Esophagus muscularis mucosa (tissue), 4 donors: ENCODE measurements around the gene CFAP99. TPM values are rescaled to one million over a fixed set of nuclear protein-coding genes. Genes with fewer than 3 reads are reported as not detected.

ENCODE experiments used
- DNase-seq: peaks from one replicate; pipeline ENCODE4 v3.0.0-alpha.2; 2017; ENCODE audit errors: extremely low spot score
- H3K27ac ChIP-seq, 4 donors: fragments of 200-600 bp; sonication (generic); replicated peaks in 1 of 4; 1 replicate in 3 of 4; 2 replicates in 1 of 4; pipeline ENCODE4 v1.5.1; 2016 to 2019; ENCODE audit warnings: mild to moderate bottlenecking in 1 of 4
- H3K27me3 ChIP-seq, 4 donors: fragments of 200-600 bp; sonication (generic); one replicate each; pipeline versions ENCODE4 v1.5.1 to v1.6.0; 2016 to 2019
- H3K36me3 ChIP-seq, 4 donors: fragments of 200-600 bp; sonication (generic); one replicate each; pipeline ENCODE4 v1.5.1; 2016 to 2019
- H3K4me1 ChIP-seq, 4 donors: fragments of 200-600 bp; sonication (generic); one replicate each; pipeline ENCODE4 v1.5.1; 2016 to 2019
- H3K4me3 ChIP-seq, 4 donors: fragments of 200-600 bp; sonication (generic); 1 replicate in 2 of 4; 2 replicates in 2 of 4; pipeline ENCODE4 v1.5.1; 2016 to 2019; ENCODE audit warnings: mild to moderate bottlenecking in 4 of 4, moderate library complexity in 1 of 4
- H3K9me3 ChIP-seq, 4 donors: fragments of 200-600 bp; sonication (generic); 1 replicate in 3 of 4; 2 replicates in 1 of 4; pipeline ENCODE4 v1.5.1; 2016 to 2019
- CTCF ChIP-seq, 3 experiments: fragments of 200-600 bp in 2 of 3; fragments of 450-650 bp in 1 of 3; sonication (generic) in 2 of 3; IDR thresholded peaks; one replicate each; pipeline ENCODE4 v1.5.1; 2017 to 2019; ENCODE audit warnings: antibody characterized with exemption in 3 of 3, mild to moderate bottlenecking in 2 of 3, moderate library complexity in 1 of 3
- EP300 ChIP-seq: sonication (generic); formaldehyde crosslinking; IDR thresholded peaks from one replicate; pipeline ENCODE4 v1.6.1; 2017; ENCODE audit warnings: antibody characterized with exemption
- POLR2A ChIP-seq: fragments of 450-650 bp; IDR thresholded peaks from one replicate; pipeline ENCODE4 v1.6.1; 2017; ENCODE audit warnings: antibody characterized with exemption, moderate library complexity, mild to moderate bottlenecking, low read depth
- POLR2AphosphoS5 ChIP-seq, 2 donors: sonication (generic); formaldehyde crosslinking; IDR thresholded peaks; one replicate each; pipeline ENCODE4 v1.6.1; 2017; ENCODE audit warnings: antibody characterized with exemption in 2 of 2
- WGBS: methylation state at CpG from one replicate; pipeline ENCODE4 v1.1.5; 2018; 5-methylcytosine and 5-hydroxymethylcytosine counted together
- intact Hi-C: fragments of 100-400 bp; cut with DNase I; formaldehyde crosslinking; loops from one replicate; pipeline ENCODE4 v1.15.1; 2023
- total RNA-seq, 4 donors: library from RNA; depleted of rRNA; stranded (reverse); fragments of >200 nt; gene quantifications; one replicate each; pipeline versions ENCODE4 v1.1.0 to v1.2.1, GENCODE V29; 2016

Gene CFAP99
- total RNA-seq, 4 donors from 2014 or later: 1.5 TPM; not detected in 3

DNA sequence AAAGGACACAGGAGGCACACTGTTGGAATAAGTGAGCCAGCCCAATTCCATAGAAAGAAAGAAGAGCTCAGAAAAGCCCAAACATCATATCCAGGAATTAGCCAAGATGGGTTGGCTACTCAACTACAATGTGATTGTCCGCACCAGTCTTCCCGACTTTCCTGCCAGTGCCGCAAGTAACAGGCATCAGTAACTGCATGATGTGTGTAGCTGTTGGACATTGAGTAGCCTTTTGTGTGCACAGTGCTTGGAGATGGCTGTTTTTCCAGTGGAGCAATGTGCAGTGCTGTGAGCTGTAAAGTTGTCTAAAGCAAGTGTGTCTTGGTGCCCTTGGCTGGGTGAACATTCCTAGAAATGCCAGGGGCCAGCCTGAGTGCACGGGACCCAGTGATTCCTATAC is 88.5 kb downstream of the CFAP99 start:
- TF ChIP-seq POLR2AphosphoS5 (IDR thresholded peaks at IDR 0.05): no peak
- no peak for TF ChIP-seq EP300
- TF ChIP-seq CTCF (IDR thresholded peaks at IDR 0.05): no peak
- no peak for TF ChIP-seq POLR2A
- intact Hi-C loops: no loop called here
- H3K36me3 ChIP-seq: peaks cover 12 to 68% (median 59%) of the 10 kb centered on the region in 4 donors

GRCh38 chr4:2507855-2508254 is 89.1 kb downstream of the CFAP99 start:
- WGBS: 97% methylated on average over 7 of the region's 7 CpGs
- peaks cover 15 to 71% (median 62%) of the 10 kb centered on the region in 4 donors for H3K36me3 ChIP-seq

More for the DNA sequence above, 88.5 kb downstream of the CFAP99 start:
- 81% methylated on average over 4 of the region's 4 CpGs for WGBS
- Histone ChIP-seq H3K9me3 (no peaks in the 10 kb centered on the region), H3K27me3 (no peaks in the 10 kb centered on the region), H3K27ac (no peak overlapping the region), H3K4me3 (no peak overlapping the region), H3K4me1 (peaks cover 0 to 9% (median 0%) of the 10 kb centered on the region in 4 donors)
- no peak for DNase-seq

DNA sequence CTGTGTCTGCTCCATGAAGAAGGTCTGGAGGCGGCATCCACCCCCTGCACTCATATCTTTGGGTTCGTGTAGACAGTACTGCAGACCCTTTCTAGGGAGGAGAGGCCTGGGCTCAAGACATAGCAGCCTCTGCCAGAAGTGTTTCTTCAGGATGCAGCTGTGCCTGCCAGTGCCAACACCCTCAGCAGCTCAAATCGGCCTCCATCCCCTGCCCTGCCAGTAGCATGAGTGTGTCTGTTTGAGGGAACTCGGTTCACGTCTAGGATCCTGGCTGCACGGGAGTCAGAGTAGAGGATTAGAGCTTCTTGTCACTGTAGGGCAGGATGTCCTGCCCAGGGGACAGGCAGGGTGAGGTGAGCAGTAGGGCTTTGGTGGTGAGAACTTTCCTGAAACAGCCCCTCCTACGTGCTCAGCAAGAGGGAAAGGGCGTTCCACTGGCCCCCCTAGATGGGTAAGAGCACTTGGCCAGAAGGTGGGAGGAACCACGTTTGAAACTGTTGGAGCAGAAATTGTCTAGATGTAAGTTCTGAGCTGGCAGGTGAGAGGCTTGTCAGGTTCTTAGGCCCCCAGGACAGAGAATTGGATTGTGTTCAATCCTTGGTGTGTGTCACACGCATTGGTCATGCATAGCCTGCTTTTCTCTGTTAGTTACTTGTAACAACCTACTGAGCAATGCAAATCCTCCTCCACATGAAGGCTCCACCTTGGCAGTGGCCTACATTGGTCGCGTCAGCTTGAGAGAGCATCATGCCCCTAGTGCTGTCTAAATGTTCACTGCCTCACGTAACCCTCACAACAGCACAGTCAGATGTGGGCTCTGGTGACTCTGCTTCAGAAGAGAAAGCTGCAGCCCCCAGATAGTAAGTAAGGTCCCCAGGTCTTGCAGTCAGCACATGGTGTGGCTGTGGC is 91.8 kb downstream of the CFAP99 start:
- Histone ChIP-seq H3K36me3 (peaks cover 35 to 89% (median 83%) of the 10 kb centered on the region in 4 donors), H3K4me3 (no peak overlapping the region), H3K27ac (no peak overlapping the region), H3K27me3 (no peaks in the 10 kb centered on the region), H3K4me1 (peaks cover 4 to 13% (median 7%) of the 10 kb centered on the region in 4 donors), H3K9me3 (no peaks in the 10 kb centered on the region)
- TF ChIP-seq POLR2AphosphoS5 (IDR thresholded peaks at IDR 0.05) (no peak), POLR2A (no peak), CTCF (IDR thresholded peaks at IDR 0.05) (no peak), EP300 (no peak)
- no peak for DNase-seq
- WGBS: 86% methylated on average over 12 of the region's 13 CpGs
- intact Hi-C loops: no loop called here

More at GRCh38 chr4:2507855-2508254, 89.1 kb downstream of the CFAP99 start:
- no peak for DNase-seq
- no peak overlapping the region for H3K4me3 ChIP-seq
- peaks cover 0 to 9% (median 0%) of the 10 kb centered on the region in 4 donors for H3K4me1 ChIP-seq
- no peaks in the 10 kb centered on the region for H3K9me3 ChIP-seq
- no peak overlapping the region for H3K27ac ChIP-seq
- TF ChIP-seq POLR2AphosphoS5 (IDR thresholded peaks at IDR 0.05): no peak
- TF ChIP-seq POLR2A: no peak
- TF ChIP-seq CTCF (IDR thresholded peaks at IDR 0.05): no peak
- no peak for TF ChIP-seq EP300
- H3K27me3 ChIP-seq: no peaks in the 10 kb centered on the region
- intact Hi-C loops: no loop called here

- DNase-seq: no peak
- 68% methylated on average over 8 of the region's 9 CpGs for WGBS
- Histone ChIP-seq H3K9me3 (no peaks in the 10 kb centered on the region), H3K36me3 (peaks cover 35 to 91% (median 79%) of the 10 kb centered on the region in 4 donors), H3K27ac (no peak overlapping the region), H3K4me3 (no peak overlapping the region), H3K27me3 (no peaks in the 10 kb centered on the region), H3K4me1 (peaks cover 12 to 24% (median 15%) of the 10 kb centered on the region in 4 donors)
- TF ChIP-seq CTCF (IDR thresholded peaks at IDR 0.05) (no peak), POLR2A (no peak), EP300 (no peak), POLR2AphosphoS5 (IDR thresholded peaks at IDR 0.05) (no peak)
- intact Hi-C loops: no loop called here
Measured at GRCh38 chr4:2511645-2512131, 92.9 kb downstream of the CFAP99 start.

Other genes starting within 250 kb of the CFAP99 start
- 10 to 100 TPM in 3 of 4 donors, 1 to 10 TPM in 1; 9.9 to 14.1 (median 11.3) TPM for gene HAUS3, start 176.8 kb upstream of the CFAP99 start, total RNA-seq
- 1 to 10 TPM; 1.2 to 3.3 (median 2.7) TPM for gene POLN, start 176.8 kb upstream of the CFAP99 start, total RNA-seq
- 10 to 100 TPM; 38.8 to 86.4 (median 59.2) TPM for gene MXD4, start 156.8 kb upstream of the CFAP99 start, total RNA-seq
- 10 to 100 TPM in 2 of 4 donors, 1 to 10 TPM in 2; 4.5 to 13.4 (median 8.4) TPM for gene ZFYVE28, start 310 bp upstream of the CFAP99 start, total RNA-seq
- gene RNF4, start 50.2 kb downstream of the CFAP99 start, total RNA-seq: 10 to 100 TPM; 33.2 to 49.0 (median 40.7) TPM
- 10 to 100 TPM; 20.0 to 30.6 (median 24.6) TPM for gene FAM193A, start 117.7 kb downstream of the CFAP99 start, total RNA-seq